ENCODE results near the gene DEFB123.
A peak's percentile ranks its signal among the peaks of the same experiment; 100 is the strongest.

DEFB123 gene

GRCh38 chr20:31474758-31475427, 34.5 kb downstream of the DEFB123 start, which contains the start of the genes DEFB124 and REM1:
Gene DEFB124 (minus strand): TSS chr20:31475127. CDS start chr20:31473013, 2,114 bp downstream.
Gene REM1 (plus strand): TSS chr20:31475288. CDS start chr20:31476446, 1,158 bp downstream.
- no peak for DNase-seq

- DNase-seq, result no peak
Observed at GRCh38 chr20:31475472-31476293, 35.3 kb downstream of the DEFB123 start.

- no peak for DNase-seq
Observed at GRCh38 chr20:31476294-31476585, 35.8 kb downstream of the DEFB123 start.

GRCh38 chr20:31476643-31477215, 36.3 kb downstream of the DEFB123 start:
- no peak for DNase-seq

GRCh38 chr20:31484001-31484400, 43.6 kb downstream of the DEFB123 start:
- DNase-seq, result peak; percentile 51 to 56

- DNase-seq, result peak in 1 of 2 experiments; percentile 23
Observed at GRCh38 chr20:31485450-31486339, 45.3 kb downstream of the DEFB123 start.

- no peak for DNase-seq
Observed at GRCh38 chr20:31488115-31488514, 47.7 kb downstream of the DEFB123 start.

GRCh38 chr20:31489152-31489551, 48.7 kb downstream of the DEFB123 start:
- DNase-seq, result no peak

GRCh38 chr20:31490752-31491151, 50.3 kb downstream of the DEFB123 start:
- DNase-seq, result no peak

- DNase-seq, result no peak
Observed at GRCh38 chr20:31494131-31494530, 53.7 kb downstream of the DEFB123 start.

GRCh38 chr20:31496761-31497295, 56.4 kb downstream of the DEFB123 start:
- no peak for DNase-seq

- DNase-seq, result no peak
Observed at GRCh38 chr20:31497838-31498540, 57.6 kb downstream of the DEFB123 start.

Measured in activated T-cell treated with anti-CD3 and anti-CD28 coated beads, Interleukin-2, amount 50 U/mL, for 48 hours (primary cell).